ENCODE results near the gene LRRC3.

LRRC3 gene

DNA sequence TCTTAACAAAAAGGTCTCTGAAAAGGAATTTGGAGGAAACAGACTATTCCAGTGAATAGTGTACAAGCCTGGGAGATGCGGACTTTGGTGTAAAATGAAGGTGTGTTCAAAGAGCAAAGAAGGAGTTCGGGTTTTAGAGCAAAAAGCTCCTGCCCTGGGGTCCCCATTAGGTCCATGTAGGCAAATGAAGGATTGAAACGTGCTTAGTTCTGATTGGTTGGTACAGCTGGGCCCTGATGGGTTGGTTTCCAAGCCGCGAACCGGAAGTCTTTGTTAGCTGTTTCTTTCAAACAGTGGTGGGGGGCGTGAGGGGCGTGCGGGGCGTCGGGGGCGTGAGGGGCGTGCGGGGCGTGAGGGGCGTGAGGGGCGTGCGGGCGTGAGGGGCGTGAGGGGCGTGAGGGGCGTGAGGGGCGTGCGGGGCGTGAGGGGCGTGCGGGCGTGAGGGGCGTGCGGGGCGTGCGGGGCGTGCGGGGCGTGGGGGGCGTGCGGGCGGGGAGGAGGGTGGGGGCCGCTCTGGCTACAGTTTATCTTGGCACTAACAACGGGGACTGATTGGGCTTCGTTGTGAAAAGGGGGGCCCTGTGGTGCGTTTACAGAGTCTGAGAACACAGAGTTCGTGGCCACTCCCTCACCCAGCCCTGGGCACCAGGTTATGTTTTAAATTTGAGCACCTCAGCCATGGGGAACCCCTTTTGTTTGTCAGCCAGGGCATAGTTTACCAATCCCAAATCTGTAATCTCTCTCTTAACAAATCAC is 29.4 kb downstream of the LRRC3 start:
- H3K27ac Mint-ChIP-seq: peak overlapping the region; percentile 28

GRCh38 chr21:44485254-44485793 is 30.0 kb downstream of the LRRC3 start:
- H3K9me3 Mint-ChIP-seq (ENCODE audit: low read depth): no peaks in the 10 kb centered on the region
- H3K4me3 Mint-ChIP-seq: peak overlapping the region; percentile 82
- H3K36me3 Mint-ChIP-seq: no peaks in the 10 kb centered on the region
- H3K4me1 Mint-ChIP-seq (ENCODE audit: low read depth): peaks cover 14% of the 10 kb centered on the region
- peaks cover 2% of the 10 kb centered on the region for H3K27me3 Mint-ChIP-seq
- H3K27ac Mint-ChIP-seq: peak overlapping the region; percentile 28

More for the DNA sequence above, 29.4 kb downstream of the LRRC3 start:
- peaks cover 2% of the 10 kb centered on the region for H3K27me3 Mint-ChIP-seq
- H3K4me3 Mint-ChIP-seq: peak overlapping the region; percentile 82
- no peaks in the 10 kb centered on the region for H3K9me3 Mint-ChIP-seq (ENCODE audit: low read depth)
- H3K36me3 Mint-ChIP-seq: no peaks in the 10 kb centered on the region
- H3K4me1 Mint-ChIP-seq (ENCODE audit: low read depth): peaks cover 14% of the 10 kb centered on the region

- Mint-ChIP-seq H3K9me3 (ENCODE audit: low read depth) (no peaks in the 10 kb centered on the region), H3K36me3 (no peaks in the 10 kb centered on the region), H3K4me1 (ENCODE audit: low read depth) (peaks cover 14% of the 10 kb centered on the region), H3K4me3 (peak overlapping the region; percentile 82), H3K27ac (no peak overlapping the region), H3K27me3 (peaks cover 2% of the 10 kb centered on the region)
Observed at GRCh38 chr21:44485796-44486195, 30.5 kb downstream of the LRRC3 start.

- no peaks in the 10 kb centered on the region for H3K36me3 Mint-ChIP-seq
- peaks cover 14% of the 10 kb centered on the region for H3K4me1 Mint-ChIP-seq (ENCODE audit: low read depth)
- peak overlapping the region; percentile 82 for H3K4me3 Mint-ChIP-seq
- no peak overlapping the region for H3K27ac Mint-ChIP-seq
- no peaks in the 10 kb centered on the region for H3K9me3 Mint-ChIP-seq (ENCODE audit: low read depth)
- H3K27me3 Mint-ChIP-seq: peaks cover 2% of the 10 kb centered on the region
Observed at GRCh38 chr21:44486302-44486701, 31.0 kb downstream of the LRRC3 start.

DNA sequence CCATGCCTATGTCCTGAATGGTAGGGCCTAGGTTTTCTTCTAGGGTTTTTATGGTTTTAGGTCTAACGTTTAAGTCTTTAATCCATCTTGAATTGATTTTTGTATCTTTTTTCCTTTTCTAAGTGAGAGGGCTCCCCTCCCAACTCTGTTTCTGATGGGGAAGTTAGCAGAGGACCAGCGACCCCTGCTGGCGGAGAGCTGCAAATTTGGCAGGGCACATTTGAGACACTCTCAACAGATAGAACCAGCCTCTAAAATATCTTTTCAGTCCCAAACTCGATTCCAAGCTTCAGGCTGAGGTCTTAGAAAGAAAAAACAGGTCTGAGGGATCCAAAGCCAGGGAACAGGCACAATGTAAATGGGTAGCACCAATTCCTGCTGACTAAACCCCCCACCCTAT is 32.5 kb downstream of the LRRC3 start:
- H3K27me3 Mint-ChIP-seq: peaks cover 2% of the 10 kb centered on the region
- no peaks in the 10 kb centered on the region for H3K36me3 Mint-ChIP-seq
- H3K4me3 Mint-ChIP-seq: no peak overlapping the region
- peaks cover 14% of the 10 kb centered on the region for H3K4me1 Mint-ChIP-seq (ENCODE audit: low read depth)
- no peak overlapping the region for H3K27ac Mint-ChIP-seq
- peaks cover 4% of the 10 kb centered on the region for H3K9me3 Mint-ChIP-seq (ENCODE audit: low read depth)

- Mint-ChIP-seq H3K4me3 (no peak overlapping the region), H3K9me3 (ENCODE audit: low read depth) (peaks cover 4% of the 10 kb centered on the region), H3K36me3 (peaks cover 2% of the 10 kb centered on the region), H3K27me3 (peaks cover 2% of the 10 kb centered on the region), H3K4me1 (ENCODE audit: low read depth) (peaks cover 10% of the 10 kb centered on the region), H3K27ac (no peak overlapping the region)
Observed at GRCh38 chr21:44489962-44490361, 34.7 kb downstream of the LRRC3 start.

GRCh38 chr21:44490405-44490804 is 35.1 kb downstream of the LRRC3 start:
- Mint-ChIP-seq H3K36me3 (peaks cover 2% of the 10 kb centered on the region), H3K27ac (no peak overlapping the region), H3K9me3 (ENCODE audit: low read depth) (peaks cover 4% of the 10 kb centered on the region), H3K4me1 (ENCODE audit: low read depth) (peaks cover 7% of the 10 kb centered on the region), H3K4me3 (no peak overlapping the region), H3K27me3 (peaks cover 2% of the 10 kb centered on the region)

- H3K4me1 Mint-ChIP-seq (ENCODE audit: low read depth): peaks cover 5% of the 10 kb centered on the region
- H3K27ac Mint-ChIP-seq: no peak overlapping the region
- H3K36me3 Mint-ChIP-seq: peaks cover 2% of the 10 kb centered on the region
- no peak overlapping the region for H3K4me3 Mint-ChIP-seq
- H3K9me3 Mint-ChIP-seq (ENCODE audit: low read depth): peaks cover 4% of the 10 kb centered on the region
- H3K27me3 Mint-ChIP-seq: peaks cover 2% of the 10 kb centered on the region
Observed at GRCh38 chr21:44490816-44491215, 35.5 kb downstream of the LRRC3 start.

- Mint-ChIP-seq H3K4me3 (no peak overlapping the region), H3K9me3 (ENCODE audit: low read depth) (peaks cover 4% of the 10 kb centered on the region), H3K27me3 (peaks cover 2% of the 10 kb centered on the region), H3K36me3 (peaks cover 2% of the 10 kb centered on the region), H3K27ac (no peak overlapping the region), H3K4me1 (ENCODE audit: low read depth) (no peaks in the 10 kb centered on the region)
Observed at GRCh38 chr21:44492567-44493385, 37.5 kb downstream of the LRRC3 start.

DNA sequence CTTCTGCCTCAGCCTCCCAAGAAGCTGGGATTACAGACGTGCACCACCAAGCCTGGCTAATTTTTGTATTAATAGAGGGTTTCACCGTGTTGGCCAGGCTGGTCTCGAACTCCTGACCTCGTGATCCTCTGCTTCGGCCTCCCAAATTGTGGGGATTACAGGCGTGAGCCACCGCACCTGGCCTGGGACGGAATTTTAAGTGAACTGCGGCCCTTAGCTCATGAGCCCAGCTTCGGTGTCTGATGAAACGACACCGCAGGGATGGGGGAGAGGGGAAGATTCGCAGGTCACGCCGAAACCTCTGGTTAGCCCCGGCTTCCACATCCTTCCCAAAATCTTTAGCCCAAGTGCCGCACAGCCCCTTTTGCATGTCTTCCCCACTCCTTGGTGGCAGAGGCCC is 39.1 kb downstream of the LRRC3 start:
- no peak overlapping the region for H3K27ac Mint-ChIP-seq

GRCh38 chr21:44494956-44495355 is 39.6 kb downstream of the LRRC3 start:
- Mint-ChIP-seq H3K9me3 (ENCODE audit: low read depth) (peaks cover 4% of the 10 kb centered on the region), H3K27ac (no peak overlapping the region), H3K4me1 (ENCODE audit: low read depth) (no peaks in the 10 kb centered on the region), H3K4me3 (no peak overlapping the region), H3K36me3 (peaks cover 2% of the 10 kb centered on the region), H3K27me3 (no peaks in the 10 kb centered on the region)

More for the DNA sequence above, 39.1 kb downstream of the LRRC3 start:
- H3K9me3 Mint-ChIP-seq (ENCODE audit: low read depth): peaks cover 4% of the 10 kb centered on the region
- no peak overlapping the region for H3K4me3 Mint-ChIP-seq
- H3K36me3 Mint-ChIP-seq: peaks cover 2% of the 10 kb centered on the region
- H3K4me1 Mint-ChIP-seq (ENCODE audit: low read depth): no peaks in the 10 kb centered on the region
- no peaks in the 10 kb centered on the region for H3K27me3 Mint-ChIP-seq

- Mint-ChIP-seq H3K27ac (no peak overlapping the region), H3K4me1 (ENCODE audit: low read depth) (no peaks in the 10 kb centered on the region), H3K27me3 (no peaks in the 10 kb centered on the region), H3K4me3 (no peak overlapping the region), H3K9me3 (ENCODE audit: low read depth) (peaks cover 4% of the 10 kb centered on the region), H3K36me3 (peaks cover 2% of the 10 kb centered on the region)
Observed at GRCh38 chr21:44495611-44496563, 40.6 kb downstream of the LRRC3 start.

DNA sequence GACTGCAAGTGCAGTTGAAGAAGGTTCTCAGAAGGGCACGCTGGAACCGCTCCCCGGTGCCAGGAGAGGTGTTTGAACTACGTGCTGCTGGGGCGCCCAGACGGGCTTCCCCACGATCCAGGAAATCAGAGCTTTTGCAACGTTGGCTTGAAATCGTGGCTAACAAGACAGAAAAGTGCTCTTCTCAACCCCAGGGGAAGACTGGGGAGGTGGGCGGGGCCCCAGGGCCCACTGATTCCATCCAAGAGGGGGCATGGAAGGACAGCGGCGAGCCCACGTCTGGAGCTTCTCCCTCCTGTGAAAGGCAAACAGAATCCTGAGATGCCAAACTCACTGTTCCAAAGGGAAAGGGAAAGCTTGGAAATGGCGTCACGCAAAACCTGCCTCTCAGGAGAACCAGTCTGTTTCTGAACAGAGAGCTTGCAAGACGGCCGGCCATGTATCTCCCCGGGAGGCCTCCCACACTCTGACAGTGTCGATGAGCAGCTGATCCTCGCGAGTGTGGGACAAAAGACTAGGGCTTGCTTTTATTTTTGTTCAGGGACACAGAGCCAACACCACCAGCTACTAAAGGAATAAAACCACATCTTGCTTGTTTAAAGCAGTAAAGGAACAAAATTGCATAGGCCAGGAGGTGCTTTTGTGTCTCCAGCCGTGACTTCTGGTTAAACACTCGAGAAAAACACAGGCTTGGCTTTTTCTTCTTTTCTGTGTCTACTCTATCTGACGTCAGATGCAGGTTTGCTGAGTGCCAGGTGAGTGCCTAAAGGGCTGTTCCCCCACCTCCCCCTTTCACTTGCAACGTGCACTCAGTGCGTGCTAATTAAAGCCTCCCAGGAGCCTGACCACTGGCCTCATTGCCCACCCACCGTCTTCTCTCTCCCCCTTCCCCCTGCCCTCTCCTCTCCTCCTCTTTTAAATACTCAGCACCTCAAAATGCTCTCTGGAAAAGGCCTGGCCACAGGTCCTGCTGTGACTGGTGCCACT is 41.5 kb downstream of the LRRC3 start:
- no peak overlapping the region for H3K27ac Mint-ChIP-seq
- H3K9me3 Mint-ChIP-seq (ENCODE audit: low read depth): peaks cover 4% of the 10 kb centered on the region
- H3K36me3 Mint-ChIP-seq: peaks cover 2% of the 10 kb centered on the region
- no peaks in the 10 kb centered on the region for H3K4me1 Mint-ChIP-seq (ENCODE audit: low read depth)
- no peaks in the 10 kb centered on the region for H3K27me3 Mint-ChIP-seq
- no peak overlapping the region for H3K4me3 Mint-ChIP-seq

Data from activated naive CD8-positive, alpha-beta T cell (primary cell).